ENCODE data around the gene SMG5. TPM values are rescaled to one million over a fixed set of nuclear protein-coding genes. Genes with fewer than 3 reads are reported as not detected.
"Not testable (repeated sequence)": the region's sequence is repeated elsewhere in the genome, so short reads cannot be mapped to it uniquely, and the experiment has no call there.

SMG5 gene
- total RNA-seq, 2 donors from 2014 or later, result 65.2 to 107 TPM

GRCh38 chr1:156225677-156226014, 57.0 kb downstream of the SMG5 start:
- no peak overlapping the region for H3K27ac ChIP-seq
- DNase-seq, result no peak
- no peaks in the 10 kb centered on the region for H3K4me1 ChIP-seq
- H3K4me3 ChIP-seq, result no peak overlapping the region
- H3K27me3 ChIP-seq, result no peaks in the 10 kb centered on the region
- no peak for TF ChIP-seq CTCF (IDR thresholded peaks at IDR 0.05)
- intact Hi-C loops (cut with DNase I), result loop anchor here (1.0 to 2.0 kb wide), 2 partner anchors 79 to 135 kb away; no protein-coding TSS in a partner anchor
- H3K36me3 ChIP-seq, result no peaks in the 10 kb centered on the region
- no peak overlapping the region for H3K9ac ChIP-seq (ENCODE audit: low read depth in 2 of 2, low read length in 2 of 2)
- H3K9me3 ChIP-seq, result no peaks in the 10 kb centered on the region

GRCh38 chr1:156221986-156222692, 60.5 kb downstream of the SMG5 start:
- H3K27ac ChIP-seq, result no peak overlapping the region
- H3K9ac ChIP-seq (ENCODE audit: low read depth in 2 of 2, low read length in 2 of 2), result no peak overlapping the region
- H3K4me1 ChIP-seq, result no peaks in the 10 kb centered on the region
- no peaks in the 10 kb centered on the region for H3K9me3 ChIP-seq
- H3K27me3 ChIP-seq, result no peaks in the 10 kb centered on the region
- no peak overlapping the region for H3K4me3 ChIP-seq
- intact Hi-C loops (cut with DNase I), result no loop called here
- no peaks in the 10 kb centered on the region for H3K36me3 ChIP-seq
- TF ChIP-seq CTCF (IDR thresholded peaks at IDR 0.05), result no peak
- no peak for DNase-seq

- Histone ChIP-seq H3K9ac (ENCODE audit: low read depth in 2 of 2, low read length in 2 of 2) (no peak overlapping the region), H3K9me3 (no peaks in the 10 kb centered on the region), H3K4me1 (no peaks in the 10 kb centered on the region), H3K27ac (no peak overlapping the region), H3K36me3 (no peaks in the 10 kb centered on the region), H3K4me3 (no peak overlapping the region), H3K27me3 (no peaks in the 10 kb centered on the region)
- no peak for TF ChIP-seq CTCF (IDR thresholded peaks at IDR 0.05)
- intact Hi-C loops (cut with DNase I), result no loop called here
- no peak for DNase-seq
These were observed 62.4 kb downstream of the SMG5 start for GRCh38 chr1:156220226-156220625.

- Histone ChIP-seq H3K4me1 (peaks cover 4% of the 10 kb centered on the region), H3K27me3 (no peaks in the 10 kb centered on the region), H3K9ac (ENCODE audit: low read depth in 2 of 2, low read length in 2 of 2) (no peak overlapping the region), H3K4me3 (no peak overlapping the region), H3K9me3 (no peaks in the 10 kb centered on the region), H3K36me3 (no peaks in the 10 kb centered on the region), H3K27ac (peak overlapping the region; percentile 9)
- no peak for DNase-seq
- intact Hi-C loops (cut with DNase I), result no loop called here
- no peak for TF ChIP-seq CTCF (IDR thresholded peaks at IDR 0.05)
These were observed 64.8 kb downstream of the SMG5 start for GRCh38 chr1:156217871-156218270.

- H3K27ac ChIP-seq; H3K27me3 ChIP-seq; DNase-seq; H3K4me1 ChIP-seq; H3K9me3 ChIP-seq; H3K9ac ChIP-seq (ENCODE audit: low read depth in 2 of 2, low read length in 2 of 2); intact Hi-C loops (cut with DNase I); H3K4me3 ChIP-seq; H3K36me3 ChIP-seq: not testable (repeated sequence)
These were observed 66.1 kb downstream of the SMG5 start for GRCh38 chr1:156216361-156217086.
